Measurements from ENCODE around the gene ETFA.

The ETFA gene

GRCh38 chr15:76343313-76343996 lies 32.2 kb upstream of the ETFA start:
- TF ChIP-seq, protein P1, sequence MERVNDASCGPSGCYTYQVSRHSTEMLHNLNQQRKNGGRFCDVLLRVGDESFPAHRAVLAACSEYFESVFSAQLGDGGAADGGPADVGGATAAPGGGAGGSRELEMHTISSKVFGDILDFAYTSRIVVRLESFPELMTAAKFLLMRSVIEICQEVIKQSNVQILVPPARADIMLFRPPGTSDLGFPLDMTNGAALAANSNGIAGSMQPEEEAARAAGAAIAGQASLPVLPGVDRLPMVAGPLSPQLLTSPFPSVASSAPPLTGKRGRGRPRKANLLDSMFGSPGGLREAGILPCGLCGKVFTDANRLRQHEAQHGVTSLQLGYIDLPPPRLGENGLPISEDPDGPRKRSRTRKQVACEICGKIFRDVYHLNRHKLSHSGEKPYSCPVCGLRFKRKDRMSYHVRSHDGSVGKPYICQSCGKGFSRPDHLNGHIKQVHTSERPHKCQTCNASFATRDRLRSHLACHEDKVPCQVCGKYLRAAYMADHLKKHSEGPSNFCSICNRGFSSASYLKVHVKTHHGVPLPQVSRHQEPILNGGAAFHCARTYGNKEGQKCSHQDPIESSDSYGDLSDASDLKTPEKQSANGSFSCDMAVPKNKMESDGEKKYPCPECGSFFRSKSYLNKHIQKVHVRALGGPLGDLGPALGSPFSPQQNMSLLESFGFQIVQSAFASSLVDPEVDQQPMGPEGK (CRISPR knock-in tag; IDR thresholded peaks at IDR 0.05; ENCODE audit: borderline replicate concordance): no peak
- TF ChIP-seq TCF4 (CRISPR knock-in tag; IDR thresholded peaks at IDR 0.05; ENCODE audit: borderline replicate concordance) (no peak), SNAI2 (CRISPR knock-in tag; IDR thresholded peaks at IDR 0.05) (no peak), CREB5 (CRISPR knock-in tag; IDR thresholded peaks at IDR 0.05; ENCODE audit: low read depth) (no peak), ZNF70 (CRISPR knock-in tag; IDR thresholded peaks at IDR 0.05) (no peak), POU6F1 (CRISPR knock-in tag; IDR thresholded peaks at IDR 0.05; ENCODE audit: borderline replicate concordance, low read depth) (no peak)
- no peak for ATAC-seq

GRCh38 chr15:76342382-76343201 lies 31.3 kb upstream of the ETFA start:
- no peak for ATAC-seq

GRCh38 chr15:76342058-76342381 lies 30.8 kb upstream of the ETFA start:
- TF ChIP-seq POU6F1 (CRISPR knock-in tag; IDR thresholded peaks at IDR 0.05; ENCODE audit: borderline replicate concordance, low read depth): no peak
- no peak for TF ChIP-seq ISL1 (CRISPR knock-in tag; IDR thresholded peaks at IDR 0.05)
- TF ChIP-seq ESRRG (CRISPR knock-in tag; IDR thresholded peaks at IDR 0.05): no peak
- no peak for TF ChIP-seq TOX (CRISPR knock-in tag; IDR thresholded peaks at IDR 0.05; ENCODE audit: borderline replicate concordance)
- TF ChIP-seq CSDC2 (CRISPR knock-in tag; IDR thresholded peaks at IDR 0.05): no peak
- TF ChIP-seq ZFP3 (CRISPR knock-in tag; IDR thresholded peaks at IDR 0.05): no peak
- TF ChIP-seq RARB (CRISPR knock-in tag; IDR thresholded peaks at IDR 0.05): no peak
- TF ChIP-seq ZNF8 (CRISPR knock-in tag; IDR thresholded peaks at IDR 0.05): no peak
- TF ChIP-seq GLIS3 (CRISPR knock-in tag; IDR thresholded peaks at IDR 0.05): no peak
- TF ChIP-seq ZFP30 (CRISPR knock-in tag; IDR thresholded peaks at IDR 0.05): no peak
- no peak for TF ChIP-seq SNAI2 (CRISPR knock-in tag; IDR thresholded peaks at IDR 0.05)
- no peak for TF ChIP-seq ZNF565 (CRISPR knock-in tag; conservative IDR thresholded peaks at IDR 0.05; ENCODE audit: low read depth)
- ATAC-seq: no peak

More at GRCh38 chr15:76342382-76343201, 31.3 kb upstream of the ETFA start:
- TF ChIP-seq ZFP30 (CRISPR knock-in tag; IDR thresholded peaks at IDR 0.05): no peak
- TF ChIP-seq TOX (CRISPR knock-in tag; IDR thresholded peaks at IDR 0.05; ENCODE audit: borderline replicate concordance): no peak
- no peak for TF ChIP-seq GLIS3 (CRISPR knock-in tag; IDR thresholded peaks at IDR 0.05)
- TF ChIP-seq CREB5 (CRISPR knock-in tag; IDR thresholded peaks at IDR 0.05; ENCODE audit: low read depth): no peak
- TF ChIP-seq ARNTL (CRISPR knock-in tag; IDR thresholded peaks at IDR 0.05; ENCODE audit: borderline replicate concordance, low read depth): no peak
- no peak for TF ChIP-seq CSDC2 (CRISPR knock-in tag; IDR thresholded peaks at IDR 0.05)
- TF ChIP-seq POU6F1 (CRISPR knock-in tag; IDR thresholded peaks at IDR 0.05; ENCODE audit: borderline replicate concordance, low read depth): no peak
- TF ChIP-seq ZNF8 (CRISPR knock-in tag; IDR thresholded peaks at IDR 0.05): no peak
- TF ChIP-seq, protein P1 (CRISPR knock-in tag; IDR thresholded peaks at IDR 0.05; ENCODE audit: borderline replicate concordance): no peak
- no peak for TF ChIP-seq ZC3H10 (CRISPR knock-in tag; IDR thresholded peaks at IDR 0.05)
- no peak for TF ChIP-seq RARB (CRISPR knock-in tag; IDR thresholded peaks at IDR 0.05)
- no peak for TF ChIP-seq SNAI2 (CRISPR knock-in tag; IDR thresholded peaks at IDR 0.05)
- TF ChIP-seq TCF4 (CRISPR knock-in tag; IDR thresholded peaks at IDR 0.05; ENCODE audit: borderline replicate concordance): no peak
